Activated CD8-positive, alpha-beta memory T cell treated with anti-CD3 and anti-CD28 coated beads for 36 hours (primary cell): Measurements from ENCODE around the gene CDH15. TPM values are rescaled to one million over a fixed set of nuclear protein-coding genes. Genes with fewer than 3 reads are reported as not detected.

Source experiments
- CTCF ChIA-PET: fragments of 350-600 bp; sonication (Branson Sonifier 250); formaldehyde crosslinking; loops from one replicate; lab custom pipeline; 2021; ENCODE audit warnings: antibody characterized with exemption; lab: Charles Lee
- POLR2A ChIA-PET: fragments of 350-600 bp; sonication (Branson Sonifier 250); formaldehyde crosslinking; loops from one replicate; lab custom pipeline; 2021; ENCODE audit warnings: antibody characterized with exemption; lab: Charles Lee
- total RNA-seq, 2 experiments: library from RNA; stranded (reverse); gene quantifications; one replicate each; pipeline ENCODE4 v1.2.3, GENCODE V29; 2021

CDH15 gene
- total RNA-seq, 2 experiments from 2014 or later: not detected

GRCh38 chr16:89138843-89139520 is 32.6 kb upstream of the CDH15 start:
- POLR2A ChIA-PET: no interaction called here
- CTCF ChIA-PET: no interaction called here

DNA sequence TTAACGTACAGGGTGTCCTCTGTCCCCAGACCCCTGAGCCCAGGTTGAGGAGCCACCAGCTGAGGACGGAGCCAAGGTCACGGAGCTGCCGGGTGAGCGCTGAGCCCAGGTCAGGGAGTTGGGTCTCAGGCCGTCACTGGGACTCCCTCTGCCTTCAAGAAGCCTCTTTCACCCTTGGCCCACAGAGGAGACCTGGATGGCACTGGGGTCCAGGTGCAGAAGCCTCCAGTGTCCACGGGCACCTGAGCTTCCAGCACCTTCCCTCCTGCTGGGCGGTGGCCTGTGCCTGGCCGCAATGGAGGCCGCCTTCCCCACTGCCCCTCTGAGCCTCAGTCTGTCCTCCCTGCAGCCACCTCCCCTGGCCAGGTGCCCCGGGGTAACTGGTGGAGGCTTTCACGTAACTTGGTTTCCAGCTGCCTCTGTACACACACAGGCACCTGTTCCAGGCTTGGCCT is 31.6 kb upstream of the CDH15 start:
- CTCF ChIA-PET: no interaction called here

GRCh38 chr16:89140401-89140800 is 31.1 kb upstream of the CDH15 start:
- ChIA-PET POLR2A (no interaction called here), CTCF (no interaction called here)

More for the DNA sequence above, 31.6 kb upstream of the CDH15 start:
- POLR2A ChIA-PET: no interaction called here

DNA sequence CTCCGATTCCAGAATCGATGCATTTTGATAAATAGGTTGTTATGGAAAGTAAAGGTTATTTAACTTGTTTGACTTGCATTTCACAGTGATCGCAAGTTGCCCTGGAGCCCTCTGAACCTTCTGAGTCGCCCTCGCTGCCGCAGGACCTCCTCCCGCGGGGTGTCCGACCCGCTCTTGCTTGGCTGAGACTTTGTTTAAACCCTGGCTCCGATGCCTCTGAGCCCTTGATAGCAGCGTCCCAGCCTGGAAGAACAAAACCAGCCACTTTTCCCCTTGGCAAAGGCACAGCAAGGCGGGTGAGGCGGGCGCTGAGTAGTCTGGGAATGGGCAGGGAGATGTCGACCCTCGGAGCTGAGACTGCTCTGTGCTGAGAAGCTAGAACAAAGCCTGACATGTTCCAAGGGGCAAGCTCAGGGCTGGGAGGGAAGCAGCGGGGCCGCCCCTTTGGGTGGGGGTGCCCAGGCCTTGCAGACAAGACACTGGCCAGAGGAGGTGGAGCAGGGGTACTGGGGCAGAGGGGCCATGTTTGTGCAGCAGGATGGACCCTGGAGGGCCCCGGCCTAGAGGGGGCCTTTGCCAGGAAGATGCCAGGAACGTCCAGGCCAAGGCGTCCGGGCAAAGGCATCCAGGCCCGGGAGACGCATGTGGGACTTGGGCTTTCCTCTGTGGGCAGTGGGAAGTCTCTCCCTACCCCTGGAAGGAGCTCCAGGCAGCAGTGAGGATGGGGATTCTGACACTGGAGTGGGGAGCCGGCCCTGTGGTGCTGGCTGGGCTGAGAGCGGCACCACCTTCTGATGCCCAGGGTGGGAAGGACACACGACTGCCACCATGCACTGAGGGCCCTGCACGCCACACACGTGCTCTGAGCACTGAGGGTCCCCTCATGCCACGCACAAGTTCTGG is 30.3 kb upstream of the CDH15 start:
- ChIA-PET POLR2A (no interaction called here), CTCF (no interaction called here)

DNA sequence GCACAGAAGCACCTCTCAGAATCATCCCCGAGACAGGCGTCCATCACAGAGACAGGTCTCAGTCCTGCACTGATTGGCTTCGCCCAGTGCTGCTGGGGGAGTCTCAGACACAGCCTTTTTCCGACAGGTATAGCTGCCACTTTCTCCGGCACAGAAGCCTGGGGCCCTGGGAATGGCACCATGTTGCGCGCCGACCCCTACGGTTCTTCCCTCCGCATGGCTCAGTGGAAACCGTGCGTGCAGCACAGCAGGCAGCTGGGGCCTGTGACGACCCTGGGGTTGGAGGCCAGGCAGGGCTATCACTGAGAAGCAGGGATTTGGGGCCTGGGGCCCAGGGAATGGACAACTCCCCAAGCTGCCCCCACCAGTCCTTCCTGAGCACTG is 29.7 kb upstream of the CDH15 start:
- ChIA-PET POLR2A (no interaction called here), CTCF (no interaction called here)

GRCh38 chr16:89142474-89143195 is 28.9 kb upstream of the CDH15 start:
- POLR2A ChIA-PET: interaction anchor here (0.5 kb wide), 1 partner anchor 73 kb away, joined by 4 read pairs; no protein-coding TSS in a partner anchor

GRCh38 chr16:89143201-89143741 is 28.3 kb upstream of the CDH15 start:
- CTCF ChIA-PET: no interaction called here
- POLR2A ChIA-PET: interaction anchor here (0.5 kb wide), 1 partner anchor 72 kb away, joined by 4 read pairs; no protein-coding TSS in a partner anchor

More at GRCh38 chr16:89142474-89143195, 28.9 kb upstream of the CDH15 start:
- CTCF ChIA-PET: no interaction called here

GRCh38 chr16:89143911-89144675 is 27.5 kb upstream of the CDH15 start:
- POLR2A ChIA-PET: no interaction called here
- CTCF ChIA-PET: no interaction called here

GRCh38 chr16:89144681-89145080 is 26.9 kb upstream of the CDH15 start:
- ChIA-PET POLR2A (no interaction called here), CTCF (no interaction called here)

GRCh38 chr16:89145406-89146161 is 26.0 kb upstream of the CDH15 start:
- CTCF ChIA-PET: no interaction called here
- POLR2A ChIA-PET: interaction anchor here (0.5 kb wide), 1 partner anchor 227 kb away, joined by 3 read pairs; no protein-coding TSS in a partner anchor

DNA sequence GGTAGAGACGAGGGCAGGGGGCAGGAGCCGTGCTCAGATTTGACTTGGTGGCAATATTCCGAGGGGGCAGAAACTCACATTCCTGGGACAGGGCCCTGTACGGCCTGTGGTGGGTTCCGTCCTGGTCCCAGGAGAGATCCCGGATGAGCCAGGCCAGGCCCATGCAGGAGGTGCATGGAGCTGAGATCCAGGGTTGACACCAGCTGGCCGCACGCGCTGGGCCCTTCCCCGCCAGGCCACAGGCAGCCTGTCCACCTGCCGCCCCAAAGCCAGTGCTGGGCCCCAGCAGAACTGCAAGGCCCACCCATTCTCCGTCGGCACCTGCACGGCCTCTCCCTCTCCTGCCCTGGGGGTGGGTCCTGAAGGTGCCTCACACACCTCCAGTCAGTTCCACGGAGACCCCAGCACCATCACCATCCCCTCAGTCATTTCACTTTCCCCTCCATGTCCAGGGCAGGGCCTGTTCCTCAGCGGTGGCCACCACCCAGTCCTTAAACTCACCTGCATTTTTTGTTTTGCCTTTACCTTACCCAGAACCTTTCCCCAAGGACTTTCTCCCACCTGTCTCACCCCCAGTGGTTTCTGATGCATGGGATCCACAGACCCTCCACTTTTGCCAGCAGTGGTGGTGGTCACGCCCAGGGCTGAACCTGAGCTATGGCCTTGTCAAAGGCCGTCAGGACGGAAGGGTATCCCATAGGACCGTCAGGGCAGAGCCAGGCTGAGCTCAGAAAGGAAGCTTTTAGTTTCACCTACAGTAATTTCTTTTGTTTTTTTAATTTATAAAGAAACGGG is 25.1 kb upstream of the CDH15 start:
- ChIA-PET POLR2A (interaction anchor here (0.5 to 0.6 kb wide), 2 partner anchors 54 to 228 kb away, joined by 3 to 5 read pairs; no protein-coding TSS in a partner anchor), CTCF (no interaction called here)

DNA sequence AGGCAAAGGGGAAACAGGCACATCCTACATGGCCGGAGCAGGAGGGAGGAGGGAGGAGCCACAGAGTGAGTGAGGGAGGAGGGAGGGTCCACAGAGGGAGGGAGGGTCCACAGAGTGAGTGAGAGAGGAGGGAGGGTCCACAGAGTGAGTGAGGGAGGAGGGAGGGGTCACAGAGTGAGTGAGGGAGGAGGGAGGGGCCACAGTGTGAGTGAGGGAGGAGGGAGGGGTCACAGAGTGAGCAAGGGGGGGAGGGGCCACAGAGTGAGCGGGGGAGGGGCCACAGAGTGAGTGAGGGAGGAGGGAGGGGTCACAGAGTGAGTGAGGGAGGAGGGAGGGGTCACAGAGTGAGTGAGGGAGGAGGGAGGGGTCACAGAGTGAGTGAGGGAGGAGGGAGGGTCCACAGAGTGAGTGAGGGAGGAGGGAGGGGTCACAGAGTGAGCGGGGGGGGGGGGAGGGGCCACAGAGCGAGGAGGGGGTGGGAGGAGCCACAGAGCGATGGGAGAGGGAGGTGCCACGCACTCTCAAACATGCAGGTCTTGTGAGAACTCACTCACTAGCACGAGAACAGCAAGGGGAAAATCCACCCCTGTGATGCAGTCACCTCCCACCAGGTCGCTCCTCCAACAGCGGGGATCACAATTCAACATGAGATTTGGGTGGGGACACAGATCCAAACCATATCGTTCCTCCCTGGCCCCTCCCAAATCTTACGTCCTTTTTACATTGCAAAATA is 24.3 kb upstream of the CDH15 start:
- CTCF ChIA-PET: no interaction called here
- POLR2A ChIA-PET: no interaction called here

DNA sequence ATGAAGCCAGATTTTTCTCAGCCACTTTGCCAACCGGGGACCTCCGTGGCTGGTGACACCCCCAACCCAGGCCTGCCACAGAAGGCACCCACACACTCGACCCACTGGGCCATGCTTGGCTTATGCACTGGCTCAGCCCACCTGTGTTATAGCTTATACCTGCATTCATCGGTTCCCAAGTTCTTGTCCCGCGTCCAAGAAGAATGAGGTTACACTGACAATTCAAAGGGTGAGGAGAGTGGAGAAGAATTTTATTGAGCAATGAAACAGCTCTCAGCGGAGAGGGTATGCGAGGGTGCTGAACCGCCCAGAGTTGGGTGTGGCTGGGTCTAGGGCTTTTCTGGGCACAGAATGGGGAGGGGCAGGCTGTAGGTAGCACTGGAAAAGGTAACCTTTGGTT is 22.2 kb upstream of the CDH15 start:
- CTCF ChIA-PET: no interaction called here

DNA sequence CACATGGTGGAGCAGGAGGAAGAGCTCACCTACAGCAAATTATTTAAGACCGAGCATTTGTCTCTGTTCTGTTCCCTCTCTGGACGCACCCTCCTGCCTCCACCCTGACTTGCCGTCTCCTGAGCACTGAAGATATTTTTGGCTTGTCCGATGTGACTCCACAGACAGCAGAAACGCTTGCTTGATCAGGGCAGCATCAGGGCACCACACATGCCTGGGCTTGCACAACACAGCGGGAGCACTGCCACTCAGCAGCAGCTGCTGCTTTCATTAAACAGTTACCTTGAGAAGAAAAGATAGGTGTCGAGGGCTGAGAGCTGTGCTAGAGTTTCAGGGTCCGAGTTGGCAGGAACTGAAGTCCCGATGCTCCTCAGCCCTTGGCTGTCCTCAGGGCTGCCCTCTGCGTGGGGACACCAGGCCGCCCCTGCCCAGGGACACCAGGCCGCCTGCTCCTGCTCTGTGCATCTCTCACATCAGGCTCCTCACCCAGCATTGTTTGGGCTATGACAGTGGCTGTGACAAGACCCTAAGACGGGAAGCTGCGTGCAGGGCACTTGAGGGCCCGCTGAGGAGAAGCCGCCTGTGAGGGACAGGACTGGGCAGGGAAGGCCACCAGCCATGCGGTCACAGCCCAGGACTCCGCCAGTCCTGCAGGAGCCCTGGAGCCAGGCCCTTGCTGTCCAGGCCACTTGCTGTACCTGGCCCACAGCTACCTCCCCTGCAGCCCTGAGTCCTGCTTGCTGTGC is 21.3 kb upstream of the CDH15 start:
- POLR2A ChIA-PET: no interaction called here
- CTCF ChIA-PET: no interaction called here

More for the DNA sequence above, 22.2 kb upstream of the CDH15 start:
- POLR2A ChIA-PET: no interaction called here

DNA sequence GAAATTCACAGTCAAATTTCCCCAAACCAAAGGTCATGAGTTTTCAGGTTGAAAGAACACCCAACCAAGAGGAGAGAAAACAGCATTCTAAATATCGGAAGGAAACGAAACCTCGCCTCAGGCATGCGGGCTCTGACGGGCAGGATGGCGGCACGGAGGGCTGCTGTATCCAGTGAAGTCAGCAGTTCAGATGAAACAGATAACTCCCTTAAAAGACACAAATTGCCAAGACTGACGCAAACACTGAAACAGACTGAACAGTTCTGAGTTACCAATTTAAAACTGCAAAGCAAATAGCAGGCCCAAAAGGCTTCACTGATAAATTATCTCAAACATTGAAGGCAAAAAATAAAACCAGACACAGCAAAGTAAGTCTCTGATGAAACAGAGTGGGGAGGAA is 20.6 kb upstream of the CDH15 start:
- POLR2A ChIA-PET: no interaction called here
- CTCF ChIA-PET: no interaction called here
